HepG2 (cell line): ENCODE measurements around the gene LYZ. TPM values are rescaled to one million over a fixed set of nuclear protein-coding genes. Genes with fewer than 3 reads are reported as not detected.

Experiments used
- ATF7 ChIP-seq, 2 experiments: fragments of 450-650 bp in 1 of 2; sonication (generic) in 1 of 2; formaldehyde crosslinking in 1 of 2; IDR thresholded peaks; 2 replicates each; pipeline versions ENCODE4 v1.4.0 to v1.6.1; 2016 to 2020; ENCODE audit warnings: antibody characterized with exemption in 1 of 2, mild to moderate bottlenecking in 1 of 2, missing genetic modification reagents in 1 of 2
- DBP ChIP-seq: sonication (generic); formaldehyde crosslinking; IDR thresholded peaks from 2 replicates; pipeline ENCODE4 v1.4.0; 2020; ENCODE audit warnings: missing genetic modification reagents; ENCODE audit errors: not compliant biosample characterization
- KLF11 ChIP-seq: IDR thresholded peaks from 2 replicates; pipeline ENCODE4 v1.6.1; 2016; ENCODE audit warnings: missing compliant biosample characterization
- PTBP1 ChIP-seq: fragments of 200-400 bp; formaldehyde crosslinking; IDR thresholded peaks from 2 replicates; pipeline ENCODE4 v1.6.1; 2018; ENCODE audit warnings: low read length, low read depth; ENCODE audit not compliant: poor library complexity, severe bottlenecking
- SOX13 ChIP-seq, 3 experiments: fragments of 450-650 bp in 1 of 3; sonication (generic) in 1 of 3; formaldehyde crosslinking in 1 of 3; IDR thresholded peaks in 2 of 3; conservative IDR thresholded peaks in 1 of 3; 2 replicates each; pipeline versions ENCODE4 v1.5.0 to v1.6.1; 2016 to 2020; ENCODE audit warnings: antibody characterized with exemption in 1 of 3, mild to moderate bottlenecking in 1 of 3, missing compliant biosample characterization in 1 of 3, missing genetic modification reagents in 1 of 3, moderate library complexity in 1 of 3
- SP1 ChIP-seq, 2 experiments: fragments of 450-650 bp in 1 of 2; sonication (generic) in 1 of 2; formaldehyde crosslinking in 1 of 2; IDR thresholded peaks; 2 replicates each; pipeline versions ENCODE4 v1.4.0 to v1.6.1; 2016 to 2020; ENCODE audit warnings: missing genetic modification reagents in 1 of 2
- THAP11 ChIP-seq: IDR thresholded peaks from 2 replicates; pipeline ENCODE4 v1.6.1; 2016; ENCODE audit warnings: missing biosample characterization, missing genetic modification reagents
- ZHX2 ChIP-seq, 2 experiments: sonication (generic) in 1 of 2; formaldehyde crosslinking in 1 of 2; IDR thresholded peaks; 2 replicates each; pipeline versions ENCODE4 v1.6.1 to v1.9.0; 2014 to 2022; ENCODE audit warnings: antibody characterized with exemption in 1 of 2, borderline replicate concordance in 1 of 2, inconsistent platforms in 1 of 2, low read depth in 1 of 2, missing genetic modification reagents in 1 of 2
- ZNF136 ChIP-seq: sonication (generic); formaldehyde crosslinking; IDR thresholded peaks from 2 replicates; pipeline ENCODE4 v1.8.1; 2022; ENCODE audit warnings: low read depth, mild to moderate bottlenecking, moderate library complexity, missing genetic modification reagents
- ZNF562 ChIP-seq: sonication (generic); formaldehyde crosslinking; IDR thresholded peaks from 2 replicates; pipeline ENCODE4 v1.8.0; 2022; ENCODE audit warnings: missing genetic modification reagents, borderline replicate concordance
- ZNF710 ChIP-seq: sonication (generic); formaldehyde crosslinking; IDR thresholded peaks from 2 replicates; pipeline ENCODE4 v1.5.0; 2020; ENCODE audit warnings: mild to moderate bottlenecking, missing genetic modification reagents, borderline replicate concordance
- ZNF749 ChIP-seq: sonication (generic); formaldehyde crosslinking; IDR thresholded peaks from 2 replicates; pipeline ENCODE4 v1.8.0; 2022; ENCODE audit warnings: mild to moderate bottlenecking, missing genetic modification reagents, moderate library complexity, borderline replicate concordance
- polyA plus RNA-seq, 8 experiments: library from polyadenylated mRNA; depleted of rRNA in 3 of 8; stranded (reverse) in 7 of 8; unstranded in 1 of 8; fragments of >200 nt; fragmentation: Illumina TruSeq in 4 of 8; extraction: Trizol in 4 of 8; gene quantifications; 2 replicates each; pipeline versions ENCODE4 v1.2.1 to v1.2.3, GENCODE V29; 2011 to 2016; ENCODE audit warnings: low read depth in 4 of 8, missing spikeins in 1 of 8, mixed read lengths in 1 of 8; ENCODE audit not compliant: insufficient read depth in 1 of 8
- total RNA-seq, 5 experiments: library from RNA; depleted of rRNA; stranded (reverse); fragments of >200 nt; fragmentation: Illumina TruSeq; extraction: Trizol; gene quantifications; 2 replicates each; pipeline ENCODE4 v1.2.3, GENCODE V29; 2016; ENCODE audit warnings: low read depth in 1 of 5
- TF ChIP-seq, protein P1 (sequence below): sonication (generic); formaldehyde crosslinking; IDR thresholded peaks from 2 replicates; pipeline ENCODE4 v1.4.0; 2020; ENCODE audit warnings: low read depth, missing genetic modification reagents

LYZ gene
- total and polyA plus RNA-seq, 2 of the 13 experiments (the other 11 are each of a cell fraction or from before 2014, with no cell fraction given) = 1,788 to 2,054 TPM

GRCh38 chr12:69354556-69355187, 6.5 kb downstream of the LYZ start (continued):
- TF ChIP-seq KLF11 (CRISPR knock-in tag) (peak; percentile 28; the same call in 1 of the 2 replicates), SP1 (IDR thresholded peaks at IDR 0.05) (no peak), SP1 (CRISPR knock-in tag; IDR thresholded peaks at IDR 0.05) (0 out of 2 replicates have a peak, but pooled peaks have one; percentile 27), DBP (peak; percentile 44), THAP11 (CRISPR knock-in tag) (peak; percentile 56), ZHX2 (IDR thresholded peaks at IDR 0.05; ENCODE audit: low read depth) (no peak), ZHX2 (CRISPR knock-in tag; IDR thresholded peaks at IDR 0.05; ENCODE audit: borderline replicate concordance) (0 out of 2 replicates have a peak, but pooled peaks have one; percentile 77), ZNF749 (peak; percentile 50; the same call in 1 of the 2 replicates), ZNF710 (CRISPR knock-in tag) (peak; percentile 91), ZNF562 (CRISPR knock-in tag) (peak; percentile 64; the same call in 1 of the 2 replicates), ZNF136 (no peak), SOX13 (IDR thresholded peaks at IDR 0.05) (peak; percentile 33), SOX13 (CRISPR knock-in tag; conservative IDR thresholded peaks at IDR 0.05 in 1 of 2, IDR thresholded peaks at IDR 0.05 in 1 of 2) (no peak; a peak in 1 of 4 replicates), PTBP1 (no peak), ATF7 (IDR thresholded peaks at IDR 0.05) (peak; percentile 47; the same call in 1 of the 2 replicates), ATF7 (CRISPR knock-in tag; IDR thresholded peaks at IDR 0.05) (peak; percentile 62; the same call in 1 of the 2 replicates)
- TF ChIP-seq, protein P1, sequence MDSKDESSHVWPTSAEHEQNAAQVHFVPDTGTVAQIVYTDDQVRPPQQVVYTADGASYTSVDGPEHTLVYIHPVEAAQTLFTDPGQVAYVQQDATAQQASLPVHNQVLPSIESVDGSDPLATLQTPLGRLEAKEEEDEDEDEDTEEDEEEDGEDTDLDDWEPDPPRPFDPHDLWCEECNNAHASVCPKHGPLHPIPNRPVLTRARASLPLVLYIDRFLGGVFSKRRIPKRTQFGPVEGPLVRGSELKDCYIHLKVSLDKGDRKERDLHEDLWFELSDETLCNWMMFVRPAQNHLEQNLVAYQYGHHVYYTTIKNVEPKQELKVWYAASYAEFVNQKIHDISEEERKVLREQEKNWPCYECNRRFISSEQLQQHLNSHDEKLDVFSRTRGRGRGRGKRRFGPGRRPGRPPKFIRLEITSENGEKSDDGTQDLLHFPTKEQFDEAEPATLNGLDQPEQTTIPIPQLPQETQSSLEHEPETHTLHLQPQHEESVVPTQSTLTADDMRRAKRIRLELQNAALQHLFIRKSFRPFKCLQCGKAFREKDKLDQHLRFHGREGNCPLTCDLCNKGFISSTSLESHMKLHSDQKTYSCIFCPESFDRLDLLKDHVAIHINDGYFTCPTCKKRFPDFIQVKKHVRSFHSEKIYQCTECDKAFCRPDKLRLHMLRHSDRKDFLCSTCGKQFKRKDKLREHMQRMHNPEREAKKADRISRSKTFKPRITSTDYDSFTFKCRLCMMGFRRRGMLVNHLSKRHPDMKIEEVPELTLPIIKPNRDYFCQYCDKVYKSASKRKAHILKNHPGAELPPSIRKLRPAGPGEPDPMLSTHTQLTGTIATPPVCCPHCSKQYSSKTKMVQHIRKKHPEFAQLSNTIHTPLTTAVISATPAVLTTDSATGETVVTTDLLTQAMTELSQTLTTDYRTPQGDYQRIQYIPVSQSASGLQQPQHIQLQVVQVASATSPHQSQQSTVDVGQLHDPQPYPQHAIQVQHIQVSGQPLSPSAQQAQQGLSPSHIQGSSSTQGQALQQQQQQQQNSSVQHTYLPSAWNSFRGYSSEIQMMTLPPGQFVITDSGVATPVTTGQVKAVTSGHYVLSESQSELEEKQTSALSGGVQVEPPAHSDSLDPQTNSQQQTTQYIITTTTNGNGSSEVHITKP (CRISPR knock-in tag) = no peak; the same call in 1 of the 2 replicates
